Sigmoid colon (tissue), 7 donors: ENCODE measurements around the gene COPS2. TPM values are rescaled to one million over a fixed set of nuclear protein-coding genes. Genes with fewer than 3 reads are reported as not detected.

ENCODE experiments used
- DNase-seq: peaks from one replicate; pipeline ENCODE4 v3.0.0-alpha.2; 2019
- H3K27ac ChIP-seq, 4 donors: fragments of 200-600 bp; sonication (generic); one replicate each; pipeline ENCODE4 v1.5.1; 2016 to 2019; ENCODE audit warnings: mild to moderate bottlenecking in 1 of 4
- H3K27me3 ChIP-seq, 3 donors: fragments of 200-600 bp; sonication (generic); one replicate each; pipeline ENCODE4 v1.5.1; 2019; ENCODE audit warnings: mild to moderate bottlenecking in 1 of 3
- H3K36me3 ChIP-seq, 4 donors: fragments of 200-600 bp; sonication (generic); one replicate each; pipeline ENCODE4 v1.5.1; 2016 to 2019
- H3K4me1 ChIP-seq, 4 donors: fragments of 200-600 bp; sonication (generic); one replicate each; pipeline ENCODE4 v1.5.1; 2017 to 2019
- H3K4me3 ChIP-seq, 4 donors: fragments of 200-600 bp; sonication (generic); one replicate each; pipeline ENCODE4 v1.5.1; 2017 to 2019; ENCODE audit warnings: mild to moderate bottlenecking in 2 of 4, moderate library complexity in 1 of 4
- H3K9me3 ChIP-seq, 4 donors: fragments of 200-600 bp in 3 of 4; sonication (generic) in 3 of 4; one replicate each; pipeline versions ENCODE4 v1.5.1 to v1.6.1; 2013 to 2019
- CTCF ChIP-seq, 4 experiments: fragments of 450-650 bp in 3 of 4; fragments of 200-600 bp in 1 of 4; IDR thresholded peaks; one replicate each; pipeline ENCODE4 v1.5.1; 2016 to 2019; ENCODE audit warnings: antibody characterized with exemption in 4 of 4, mild to moderate bottlenecking in 3 of 4, moderate library complexity in 2 of 4
- EP300 ChIP-seq, 4 donors: sonication (generic); formaldehyde crosslinking; IDR thresholded peaks; one replicate each; pipeline ENCODE4 v1.6.1; 2017; ENCODE audit warnings: antibody characterized with exemption in 4 of 4
- POLR2A ChIP-seq, 2 donors: fragments of 450-650 bp; IDR thresholded peaks; one replicate each; pipeline ENCODE4 v1.6.1; 2016; ENCODE audit warnings: antibody characterized with exemption in 2 of 2, mild to moderate bottlenecking in 2 of 2, moderate library complexity in 2 of 2
- POLR2AphosphoS5 ChIP-seq, 4 donors: sonication (generic); formaldehyde crosslinking; IDR thresholded peaks; one replicate each; pipeline ENCODE4 v1.6.1; 2017; ENCODE audit warnings: antibody characterized with exemption in 4 of 4
- WGBS, 2 donors: extraction: QIAGEN DNeasy Blood & Tissue Kit; methylation state at CpG; one replicate each; pipeline ENCODE4 v1.1.7; 2013; 5-methylcytosine and 5-hydroxymethylcytosine counted together
- intact Hi-C: fragments of 100-400 bp; cut with DNase I; formaldehyde crosslinking; loops from one replicate; pipeline ENCODE4 v1.15.1; 2023
- polyA plus RNA-seq, 3 donors: library from polyadenylated mRNA; stranded (reverse); fragments of 200-250 nt; gene quantifications; one replicate each; pipeline ENCODE4 v1.2.3, GENCODE V29; 2013
- total RNA-seq, 4 donors: library from RNA; depleted of rRNA; stranded (reverse); fragments of >200 nt; gene quantifications; one replicate each; pipeline ENCODE4 v1.1.0, GENCODE V29; 2016
- donor health status: healthy with polysubstance abuse.
- donor health status: Bipolar disorder and iron deficiency.
- donor health status: healthy.

Gene COPS2
- total and polyA plus RNA-seq, 7 donors = 35.7 to 142 (median 88.9) TPM

GRCh38 chr15:49116108-49116857 lies 39.1 kb downstream of the COPS2 start:
- WGBS, 2 donors = 97 to 98% methylated on average over 4 of the region's 4 CpGs
- intact Hi-C loops = no loop called here
- Histone ChIP-seq H3K27me3 (no peaks in the 10 kb centered on the region), H3K36me3 (peaks cover 0 to 11% (median 5%) of the 10 kb centered on the region in 4 donors), H3K4me1 (no peaks in the 10 kb centered on the region), H3K9me3 (no peaks in the 10 kb centered on the region), H3K4me3 (no peak overlapping the region), H3K27ac (no peak overlapping the region)
- no peak for DNase-seq
- TF ChIP-seq CTCF (IDR thresholded peaks at IDR 0.05) = no peak
- TF ChIP-seq POLR2AphosphoS5 (IDR thresholded peaks at IDR 0.05) = no peak
- no peak for TF ChIP-seq EP300 (IDR thresholded peaks at IDR 0.05)
- TF ChIP-seq POLR2A (IDR thresholded peaks at IDR 0.05) = no peak

GRCh38 chr15:49115062-49115461 lies 40.3 kb downstream of the COPS2 start:
- WGBS, 2 donors = 90 to 92% methylated on average over 2 of the region's 2 CpGs
- no peaks in the 10 kb centered on the region for H3K27me3 ChIP-seq
- no peak overlapping the region for H3K4me3 ChIP-seq
- DNase-seq = no peak
- no peaks in the 10 kb centered on the region for H3K4me1 ChIP-seq
- no peak overlapping the region for H3K27ac ChIP-seq
- intact Hi-C loops = no loop called here
- no peak for TF ChIP-seq EP300 (IDR thresholded peaks at IDR 0.05)
- no peak for TF ChIP-seq POLR2A (IDR thresholded peaks at IDR 0.05)
- no peak for TF ChIP-seq POLR2AphosphoS5 (IDR thresholded peaks at IDR 0.05)
- TF ChIP-seq CTCF (IDR thresholded peaks at IDR 0.05) = no peak
- no peaks in the 10 kb centered on the region for H3K9me3 ChIP-seq
- peaks cover 0 to 21% (median 5%) of the 10 kb centered on the region in 4 donors for H3K36me3 ChIP-seq

- TF ChIP-seq POLR2AphosphoS5 (IDR thresholded peaks at IDR 0.05) (no peak), EP300 (IDR thresholded peaks at IDR 0.05) (no peak), CTCF (IDR thresholded peaks at IDR 0.05) (no peak), POLR2A (IDR thresholded peaks at IDR 0.05) (no peak)
- WGBS, 2 donors = 93 to 99% methylated on average over 2 of the region's 2 CpGs
Observed at GRCh38 chr15:49110158-49110944, 45.0 kb downstream of the COPS2 start.

GRCh38 chr15:49103002-49103401 lies 52.4 kb downstream of the COPS2 start:
- WGBS, 2 donors = 71 to 95% methylated on average over 2 of the region's 2 CpGs
- Histone ChIP-seq H3K4me1 (no peaks in the 10 kb centered on the region), H3K4me3 (no peak overlapping the region), H3K27ac (no peak overlapping the region), H3K27me3 (no peaks in the 10 kb centered on the region), H3K9me3 (no peaks in the 10 kb centered on the region), H3K36me3 (peaks cover 0 to 10% (median 0%) of the 10 kb centered on the region in 4 donors)
- no peak for DNase-seq
- TF ChIP-seq CTCF (IDR thresholded peaks at IDR 0.05) (no peak), POLR2A (IDR thresholded peaks at IDR 0.05) (no peak), POLR2AphosphoS5 (IDR thresholded peaks at IDR 0.05) (no peak)
- intact Hi-C loops = no loop called here

More at GRCh38 chr15:49110158-49110944, 45.0 kb downstream of the COPS2 start:
- no peaks in the 10 kb centered on the region for H3K9me3 ChIP-seq
- DNase-seq = no peak
- peaks cover 0 to 30% (median 5%) of the 10 kb centered on the region in 4 donors for H3K36me3 ChIP-seq
- no peaks in the 10 kb centered on the region for H3K4me1 ChIP-seq
- intact Hi-C loops = no loop called here
- no peak overlapping the region for H3K27ac ChIP-seq
- no peaks in the 10 kb centered on the region for H3K27me3 ChIP-seq
- no peak overlapping the region for H3K4me3 ChIP-seq
